ENCODE data around the gene MROH2B.

Gene MROH2B

DNA sequence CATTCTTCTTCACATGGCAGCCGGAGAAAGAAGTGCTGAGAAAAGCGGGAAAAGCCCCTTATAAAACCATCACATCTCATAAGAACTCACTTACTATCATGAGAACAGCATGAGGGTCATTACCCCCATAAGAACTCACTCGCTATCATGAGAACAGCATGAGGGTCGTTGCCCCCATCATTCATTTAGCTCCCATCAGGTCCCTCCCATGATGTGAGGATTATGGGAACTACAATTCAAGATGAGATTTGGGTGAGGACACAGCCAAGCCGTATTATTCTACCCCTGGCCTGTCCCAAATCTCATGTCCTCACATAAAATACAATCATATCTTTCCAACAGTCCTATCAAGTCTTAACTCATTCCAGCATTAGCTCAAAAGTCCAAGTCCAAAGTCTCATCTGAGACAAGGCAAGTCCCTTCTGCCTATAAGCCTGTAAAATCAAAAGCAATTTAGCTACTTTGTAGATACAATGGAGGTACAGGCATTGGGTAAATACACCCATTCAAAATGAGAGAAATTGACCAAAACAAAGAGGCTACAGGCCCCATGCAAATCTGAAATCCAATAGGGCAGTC lies 79.1 kb downstream of the MROH2B start:
- peaks cover under 1% of the 10 kb centered on the region for H3K9me3 Mint-ChIP-seq
- ATAC-seq = no peak
- H3K27ac Mint-ChIP-seq = no peak overlapping the region
- H3K4me1 Mint-ChIP-seq = no peaks in the 10 kb centered on the region
- no peaks in the 10 kb centered on the region for H3K36me3 Mint-ChIP-seq
- no peak overlapping the region for H3K4me3 Mint-ChIP-seq
- no peaks in the 10 kb centered on the region for H3K27me3 Mint-ChIP-seq

DNA sequence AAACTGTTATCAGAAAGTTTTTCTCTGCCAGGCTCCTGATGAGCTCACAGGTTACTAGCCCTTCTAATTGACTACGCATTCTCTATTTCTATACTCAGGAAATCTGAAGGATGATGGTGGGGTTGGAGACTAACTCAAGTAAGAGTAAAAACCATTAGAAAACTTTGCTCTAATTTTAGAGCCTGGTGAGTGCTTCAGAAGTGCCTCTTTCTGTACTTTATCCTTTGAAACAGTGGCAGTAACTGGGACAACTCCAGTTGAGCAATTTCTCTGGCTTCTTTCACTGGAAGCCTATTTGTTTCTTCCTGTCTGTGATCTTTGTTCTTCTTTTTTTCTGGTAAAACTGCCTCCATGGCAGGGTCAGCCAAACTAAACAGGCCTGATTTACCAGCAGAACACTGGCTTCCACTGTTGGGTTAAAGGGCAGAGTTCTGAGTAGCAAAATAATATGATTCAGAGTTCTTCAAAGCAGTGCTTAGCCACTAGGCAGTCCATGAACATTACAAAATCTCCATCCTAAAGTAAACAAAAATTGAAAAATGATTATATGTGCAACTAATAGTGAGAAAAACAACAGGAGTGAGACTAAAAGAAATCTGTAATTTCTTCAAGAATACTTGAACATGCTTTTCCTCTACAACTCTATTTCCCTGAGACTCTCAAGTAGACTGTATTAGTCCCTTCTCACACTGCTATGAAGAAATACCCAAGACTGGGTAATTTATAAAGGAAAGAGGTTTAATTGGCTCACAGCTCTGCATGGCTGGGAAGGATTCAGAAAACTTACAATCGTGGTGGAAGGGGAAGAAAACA lies 79.8 kb downstream of the MROH2B start:
- peaks cover 5% of the 10 kb centered on the region for H3K9me3 Mint-ChIP-seq
- no peak overlapping the region for H3K27ac Mint-ChIP-seq
- H3K4me1 Mint-ChIP-seq = no peaks in the 10 kb centered on the region
- H3K4me3 Mint-ChIP-seq = no peak overlapping the region
- no peaks in the 10 kb centered on the region for H3K36me3 Mint-ChIP-seq
- no peak for ATAC-seq
- no peaks in the 10 kb centered on the region for H3K27me3 Mint-ChIP-seq

DNA sequence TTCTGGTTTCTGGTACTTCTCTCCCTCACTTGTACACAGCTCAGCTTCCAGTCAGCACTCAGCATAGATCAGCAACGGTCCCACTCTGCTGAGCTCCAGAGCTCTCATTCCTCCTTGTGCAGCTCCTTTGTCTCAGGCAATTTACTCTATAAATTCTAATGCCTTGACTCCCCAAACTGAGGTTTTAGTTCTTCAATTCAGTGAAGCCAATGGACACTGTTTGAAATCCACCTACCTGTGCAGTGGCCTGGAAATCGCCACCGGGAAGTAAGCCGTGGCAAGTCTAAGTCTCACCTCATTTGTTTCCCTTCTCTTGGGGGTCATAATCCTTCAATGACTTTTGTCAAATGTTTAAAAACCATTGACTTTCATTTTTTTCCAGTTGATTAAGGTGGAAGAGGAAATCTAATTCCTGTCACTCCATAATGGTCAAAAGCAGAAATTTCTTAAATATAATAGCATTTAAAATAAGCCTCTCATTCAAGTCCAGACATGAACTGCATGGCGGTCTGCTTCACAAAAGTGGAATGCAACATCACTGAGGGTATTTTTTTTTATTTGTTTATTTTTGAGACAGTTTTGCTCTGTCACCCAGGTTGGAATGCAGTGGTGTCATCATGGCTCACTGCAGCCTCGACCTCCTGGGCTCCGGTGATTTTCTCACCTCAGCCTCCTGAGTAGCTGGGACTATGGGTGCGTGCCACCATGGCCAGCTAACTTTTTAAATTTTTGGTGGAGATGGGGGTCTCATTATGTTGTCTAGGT lies 82.2 kb downstream of the MROH2B start:
- Mint-ChIP-seq H3K27ac (no peak overlapping the region), H3K36me3 (no peaks in the 10 kb centered on the region), H3K27me3 (no peaks in the 10 kb centered on the region), H3K9me3 (peaks cover 8% of the 10 kb centered on the region), H3K4me3 (no peak overlapping the region), H3K4me1 (no peaks in the 10 kb centered on the region)
- ATAC-seq = no peak

DNA sequence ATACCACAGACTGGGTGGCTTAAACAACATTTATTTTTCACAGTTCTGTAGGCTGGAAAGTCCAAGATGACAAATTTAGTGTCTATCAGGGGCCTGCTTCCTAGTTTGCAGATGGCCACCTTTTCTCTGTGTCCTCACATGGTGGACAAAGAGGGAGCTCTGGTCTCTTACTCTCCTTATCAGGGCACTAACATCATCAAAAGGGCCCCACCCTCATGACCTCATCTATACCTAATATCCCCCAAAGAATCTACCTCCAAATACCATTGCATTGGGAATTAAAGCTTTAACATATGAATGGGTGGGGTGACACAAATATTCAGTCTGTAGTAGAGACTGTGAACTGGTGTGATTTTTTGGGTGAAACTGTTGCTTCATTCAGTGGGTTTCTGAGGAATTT lies 83.8 kb downstream of the MROH2B start:
- Mint-ChIP-seq H3K9me3 (peaks cover 8% of the 10 kb centered on the region), H3K4me3 (no peak overlapping the region), H3K27ac (no peak overlapping the region), H3K36me3 (no peaks in the 10 kb centered on the region), H3K4me1 (no peaks in the 10 kb centered on the region), H3K27me3 (no peaks in the 10 kb centered on the region)
- no peak for ATAC-seq

DNA sequence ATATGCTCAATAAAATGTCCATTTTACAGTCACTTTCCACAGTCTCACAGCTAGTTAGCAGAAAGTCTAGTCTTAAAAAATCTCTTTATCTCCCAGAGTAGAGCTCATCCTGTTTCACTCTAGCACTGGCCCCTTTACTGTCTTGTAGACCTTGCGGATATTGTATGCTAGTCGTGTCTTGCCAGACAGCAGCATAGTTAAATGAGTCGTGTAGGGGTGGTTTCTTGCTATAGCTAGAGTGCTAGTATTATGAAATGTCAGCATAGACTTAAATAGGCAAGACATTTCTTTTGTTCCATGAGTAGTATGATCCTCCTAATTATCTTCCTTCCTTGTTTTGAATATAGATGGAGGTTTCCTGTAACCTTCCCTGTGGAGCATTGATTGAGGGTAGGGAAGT lies 84.5 kb downstream of the MROH2B start:
- no peak for ATAC-seq

DNA sequence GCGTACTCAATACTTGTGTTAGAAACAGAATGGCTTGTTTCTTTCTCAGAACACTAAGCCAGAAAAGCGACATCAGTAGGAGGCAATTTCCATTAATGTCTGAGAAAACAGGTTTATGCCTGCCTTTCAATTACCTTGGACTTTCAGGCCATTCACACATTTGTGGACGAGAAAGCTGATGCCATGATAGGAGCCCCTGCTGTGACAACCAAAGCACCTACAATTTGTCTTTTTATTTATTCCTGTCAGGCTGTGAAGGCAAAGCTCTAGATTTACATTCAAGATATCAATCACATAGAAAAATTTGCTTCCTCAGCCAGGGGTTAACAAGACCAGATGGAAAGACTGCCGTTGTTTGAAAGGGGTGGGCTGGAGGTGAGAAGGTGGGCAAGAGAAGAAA lies 85.6 kb downstream of the MROH2B start:
- Mint-ChIP-seq H3K4me1 (no peaks in the 10 kb centered on the region), H3K9me3 (peaks cover 8% of the 10 kb centered on the region), H3K27me3 (peaks cover 8% of the 10 kb centered on the region), H3K4me3 (no peak overlapping the region), H3K36me3 (no peaks in the 10 kb centered on the region), H3K27ac (no peak overlapping the region)
- ATAC-seq = no peak

More for the DNA sequence above, 84.5 kb downstream of the MROH2B start:
- Mint-ChIP-seq H3K36me3 (no peaks in the 10 kb centered on the region), H3K4me3 (no peak overlapping the region), H3K4me1 (no peaks in the 10 kb centered on the region), H3K27ac (no peak overlapping the region), H3K27me3 (no peaks in the 10 kb centered on the region), H3K9me3 (peaks cover 8% of the 10 kb centered on the region)

DNA sequence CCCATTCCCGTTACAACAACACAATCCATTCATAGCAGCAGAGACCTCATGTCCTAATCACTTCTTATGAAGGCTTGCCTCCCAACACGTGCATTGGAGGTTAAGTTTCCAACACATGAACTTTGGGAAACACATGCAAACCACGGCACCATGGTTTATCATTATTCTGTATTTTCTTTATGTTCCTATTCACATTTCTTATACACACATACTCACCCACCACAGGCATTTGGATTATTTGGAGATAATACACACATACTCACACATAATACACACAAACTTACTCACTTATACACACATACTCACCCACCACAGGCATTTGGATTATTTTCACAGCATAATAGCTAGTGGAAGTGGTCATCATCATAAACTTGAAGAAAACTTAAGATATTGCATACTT lies 86.3 kb downstream of the MROH2B start:
- ATAC-seq = no peak
- H3K27ac Mint-ChIP-seq = no peak overlapping the region
- no peak overlapping the region for H3K4me3 Mint-ChIP-seq
- no peaks in the 10 kb centered on the region for H3K4me1 Mint-ChIP-seq
- H3K36me3 Mint-ChIP-seq = no peaks in the 10 kb centered on the region
- peaks cover 8% of the 10 kb centered on the region for H3K9me3 Mint-ChIP-seq
- H3K27me3 Mint-ChIP-seq = peaks cover 9% of the 10 kb centered on the region

DNA sequence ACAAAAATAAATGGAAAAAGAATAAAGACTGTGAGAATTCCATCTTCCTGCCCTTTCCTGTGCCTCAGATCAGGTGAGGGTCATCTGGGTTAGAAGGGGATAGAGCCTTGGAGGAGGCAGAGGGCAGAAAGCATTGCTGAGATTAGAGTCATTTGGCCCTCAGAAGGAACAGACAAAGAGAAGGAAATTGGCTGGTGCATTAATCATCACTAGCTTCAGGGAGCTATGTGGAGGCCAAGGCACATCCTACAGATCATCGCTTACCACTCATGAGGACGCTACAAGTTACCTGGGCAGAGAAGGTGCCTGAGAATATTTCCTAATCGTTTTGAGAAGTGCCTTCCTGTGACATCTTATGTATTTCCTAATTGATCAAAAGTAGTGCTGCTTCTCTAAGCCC lies 87.4 kb downstream of the MROH2B start:
- no peak for ATAC-seq
- no peak overlapping the region for H3K27ac Mint-ChIP-seq
- peaks cover 9% of the 10 kb centered on the region for H3K27me3 Mint-ChIP-seq
- no peak overlapping the region for H3K4me3 Mint-ChIP-seq
- H3K4me1 Mint-ChIP-seq = no peaks in the 10 kb centered on the region
- no peaks in the 10 kb centered on the region for H3K36me3 Mint-ChIP-seq
- H3K9me3 Mint-ChIP-seq = peaks cover 8% of the 10 kb centered on the region

DNA sequence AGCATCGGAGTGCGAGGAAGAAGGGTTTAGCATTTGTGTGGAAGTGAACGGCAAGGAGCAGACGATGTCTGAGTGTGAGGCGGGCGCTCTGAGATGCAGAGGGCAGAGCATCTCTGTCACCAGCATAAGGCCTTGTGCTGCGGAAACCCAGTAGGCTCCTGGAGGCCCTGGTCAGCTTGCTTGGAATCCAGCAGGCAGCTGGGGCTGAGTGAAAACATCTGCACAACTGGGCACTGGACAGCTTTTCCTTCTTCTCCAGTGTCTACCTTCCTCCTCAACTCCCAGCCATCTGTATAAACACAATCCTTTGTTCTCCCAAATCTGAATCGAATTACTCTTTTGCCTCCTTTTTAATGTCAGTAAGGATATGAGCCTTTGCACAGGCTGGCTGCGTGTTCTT lies 89.7 kb downstream of the MROH2B start:
- no peak for ATAC-seq
- Mint-ChIP-seq H3K9me3 (peaks cover 3% of the 10 kb centered on the region), H3K36me3 (no peaks in the 10 kb centered on the region), H3K27me3 (peaks cover 9% of the 10 kb centered on the region), H3K27ac (no peak overlapping the region), H3K4me3 (no peak overlapping the region), H3K4me1 (no peaks in the 10 kb centered on the region)

DNA sequence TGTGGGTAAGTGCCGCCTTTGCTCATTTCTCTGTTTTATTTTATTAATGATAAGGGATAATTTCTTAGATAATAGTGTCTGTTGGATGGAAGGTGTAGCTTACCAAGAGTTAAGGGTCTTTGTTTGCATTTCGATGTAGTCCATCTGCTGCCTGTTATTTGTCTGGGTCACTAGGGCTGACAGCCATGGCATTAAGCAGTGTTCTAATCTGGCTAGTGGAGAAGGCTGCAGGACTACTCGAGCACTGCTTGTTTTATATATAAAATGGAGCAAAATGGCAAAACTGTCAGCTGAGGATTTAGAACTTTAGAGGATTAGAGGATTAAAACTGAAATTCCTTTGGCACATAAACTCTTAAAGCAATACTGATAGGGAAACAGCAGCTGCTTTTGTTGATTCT lies 94.3 kb downstream of the MROH2B start:
- no peaks in the 10 kb centered on the region for H3K4me1 Mint-ChIP-seq
- H3K36me3 Mint-ChIP-seq = no peaks in the 10 kb centered on the region
- H3K9me3 Mint-ChIP-seq = no peaks in the 10 kb centered on the region
- no peak overlapping the region for H3K27ac Mint-ChIP-seq
- ATAC-seq = no peak
- H3K4me3 Mint-ChIP-seq = no peak overlapping the region
- H3K27me3 Mint-ChIP-seq = peaks cover 9% of the 10 kb centered on the region

DNA sequence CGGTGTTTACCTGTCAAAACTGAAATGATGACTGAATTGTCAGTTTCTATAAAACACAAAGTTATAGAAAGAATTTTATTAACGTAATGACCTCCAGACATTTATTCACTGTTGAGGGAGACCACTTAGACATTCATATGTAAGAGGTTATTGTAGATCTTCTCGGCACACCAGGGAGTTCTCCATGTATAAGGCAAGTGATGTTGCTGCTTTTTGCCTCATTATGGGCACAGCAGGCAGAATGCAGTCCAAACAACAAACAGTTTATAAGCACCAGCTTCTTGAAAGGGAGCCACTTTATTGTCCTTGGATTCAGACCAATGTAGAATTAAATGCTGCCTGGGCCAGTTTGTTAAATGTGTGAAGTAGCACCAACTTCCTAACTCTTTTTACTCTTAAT lies 95.1 kb downstream of the MROH2B start:
- no peak for ATAC-seq
- Mint-ChIP-seq H3K27ac (no peak overlapping the region), H3K9me3 (no peaks in the 10 kb centered on the region), H3K36me3 (no peaks in the 10 kb centered on the region), H3K4me3 (no peak overlapping the region), H3K27me3 (peaks cover 6% of the 10 kb centered on the region), H3K4me1 (no peaks in the 10 kb centered on the region)

DNA sequence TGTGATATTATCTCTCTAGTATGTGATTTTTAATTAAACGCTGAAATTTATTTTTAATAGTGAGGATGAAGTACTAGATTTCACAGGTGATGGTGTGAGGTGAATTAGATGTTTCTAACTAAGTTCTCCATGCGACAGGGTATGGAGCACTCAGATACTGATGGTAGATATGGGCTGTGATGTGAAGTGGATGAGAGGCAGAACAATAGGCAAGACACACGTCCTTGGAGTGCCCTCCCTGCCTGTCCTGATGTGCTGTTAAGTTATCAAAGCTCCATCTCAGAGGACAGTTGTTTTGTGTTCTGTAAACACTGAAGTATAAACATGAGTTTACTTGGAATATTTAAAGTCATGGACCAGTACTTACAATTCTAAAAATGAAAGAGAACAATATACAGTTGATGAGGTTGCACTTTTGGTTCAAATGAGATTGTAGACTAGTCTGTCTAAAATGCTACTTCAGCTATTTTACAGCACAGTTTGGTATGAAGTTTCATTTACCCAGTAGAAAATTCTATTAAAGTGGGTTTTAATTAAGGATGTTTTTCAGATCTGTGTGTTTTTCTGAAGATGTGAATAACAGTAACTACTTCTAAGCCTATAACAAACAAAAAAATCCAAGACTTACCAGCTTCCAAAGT lies 97.7 kb downstream of the MROH2B start:
- Mint-ChIP-seq H3K27ac (no peak overlapping the region), H3K27me3 (no peaks in the 10 kb centered on the region), H3K4me3 (no peak overlapping the region), H3K36me3 (no peaks in the 10 kb centered on the region), H3K4me1 (no peaks in the 10 kb centered on the region), H3K9me3 (no peaks in the 10 kb centered on the region)
- no peak for ATAC-seq

DNA sequence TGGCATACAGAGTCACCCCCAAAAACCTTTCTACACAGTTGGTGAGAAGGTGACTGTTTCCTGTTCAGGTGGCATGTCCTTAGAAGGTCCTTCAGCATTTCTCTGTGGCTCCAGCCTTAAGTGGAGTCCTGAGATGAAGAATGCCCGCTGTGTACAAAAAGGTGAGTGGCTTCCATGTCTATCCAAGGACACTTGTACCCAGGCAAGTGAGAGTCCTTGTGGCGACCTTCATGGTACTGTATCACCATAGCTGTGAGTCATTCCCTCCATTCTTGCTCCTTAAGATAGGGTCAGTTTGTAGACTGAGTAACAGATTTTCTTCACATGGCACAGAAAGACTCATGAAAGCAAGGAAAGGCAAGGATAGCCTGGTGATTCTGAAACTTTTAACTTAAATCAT lies 98.7 kb downstream of the MROH2B start:
- H3K36me3 Mint-ChIP-seq = no peaks in the 10 kb centered on the region
- no peak for ATAC-seq
- H3K4me3 Mint-ChIP-seq = no peak overlapping the region
- H3K27me3 Mint-ChIP-seq = no peaks in the 10 kb centered on the region
- H3K9me3 Mint-ChIP-seq = no peaks in the 10 kb centered on the region
- H3K4me1 Mint-ChIP-seq = no peaks in the 10 kb centered on the region
- no peak overlapping the region for H3K27ac Mint-ChIP-seq

DNA sequence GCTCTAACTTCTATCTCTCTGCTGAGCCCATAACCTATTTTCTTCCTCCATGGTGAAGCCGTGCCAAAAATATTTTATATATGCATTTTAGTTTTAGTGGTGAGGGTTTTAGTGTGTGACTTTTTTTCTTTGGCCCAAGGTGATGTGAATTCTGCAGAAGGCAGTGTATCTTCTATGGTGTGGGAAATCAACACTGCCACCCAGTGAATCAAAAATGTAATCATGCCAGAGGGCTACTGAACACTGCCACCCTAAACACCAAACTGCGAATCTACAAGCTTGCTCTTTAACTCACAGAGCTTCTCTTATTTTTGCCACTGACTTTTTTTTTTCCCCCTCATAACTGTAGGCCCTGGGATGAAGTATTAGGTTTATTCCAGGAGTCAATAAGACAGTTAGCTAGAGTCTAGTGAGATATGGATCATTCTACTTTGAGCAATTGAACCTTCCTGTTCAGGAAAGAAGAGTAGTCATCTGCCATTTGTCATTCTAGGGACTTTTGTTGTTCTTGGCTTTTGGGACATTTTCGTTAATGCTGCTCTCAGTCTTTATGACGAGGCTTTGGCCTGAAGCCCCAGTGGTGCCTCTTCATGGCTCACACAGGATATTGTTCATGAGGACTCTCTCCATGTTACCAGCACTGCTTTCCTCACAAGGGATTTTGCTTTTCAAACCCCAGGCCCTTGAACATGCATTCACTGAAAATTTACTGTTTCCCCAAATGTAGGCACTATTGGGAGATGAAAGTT lies 108.8 kb downstream of the MROH2B start:
- Mint-ChIP-seq H3K4me1 (no peaks in the 10 kb centered on the region), H3K36me3 (no peaks in the 10 kb centered on the region), H3K27ac (no peak overlapping the region), H3K9me3 (peaks cover 4% of the 10 kb centered on the region), H3K27me3 (no peaks in the 10 kb centered on the region), H3K4me3 (no peak overlapping the region)
- no peak for ATAC-seq

DNA sequence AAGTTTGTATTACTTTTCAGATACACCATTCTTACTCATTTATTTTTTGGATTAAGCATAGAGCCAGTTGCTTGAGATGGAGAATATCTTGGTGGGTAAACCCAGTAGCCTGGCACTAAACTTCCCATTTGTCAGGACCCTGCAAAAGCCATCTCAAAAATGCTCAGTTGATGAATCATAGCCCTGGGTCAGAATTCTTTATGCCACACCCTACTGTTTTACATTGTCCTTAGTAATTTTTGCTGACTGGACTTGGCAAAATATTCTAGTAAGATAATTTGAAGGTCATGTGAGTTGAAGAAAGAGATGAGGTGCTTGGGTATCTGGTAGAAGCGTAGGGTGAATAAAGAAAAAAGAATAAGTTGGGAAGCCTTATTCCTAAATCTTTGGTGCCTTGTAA lies 111.1 kb downstream of the MROH2B start:
- Mint-ChIP-seq H3K36me3 (no peaks in the 10 kb centered on the region), H3K9me3 (peaks cover 4% of the 10 kb centered on the region), H3K27me3 (no peaks in the 10 kb centered on the region), H3K4me1 (no peaks in the 10 kb centered on the region), H3K27ac (no peak overlapping the region), H3K4me3 (no peak overlapping the region)
- no peak for ATAC-seq
